Activated T-cell treated with anti-CD3 and anti-CD28 coated beads for 4 hours (primary cell): ENCODE data around the gene CHD6.

Experiments
- DNase-seq: peaks from one replicate; pipeline ENCODE4 v3.0.0-alpha.2; 2020

The CHD6 gene

GRCh38 chr20:41617902-41618806 lies at the start of gene CHD6:
Gene CHD6 (minus strand): TSS chr20:41618377. CDS start chr20:41551337, 67,040 bp downstream.
- DNase-seq, result peak; percentile 97

- no peak for DNase-seq
Observed at GRCh38 chr20:41664584-41664983, 46.4 kb upstream of the CHD6 start.

GRCh38 chr20:41657655-41658054 lies 39.5 kb upstream of the CHD6 start:
- DNase-seq, result no peak

GRCh38 chr20:41655962-41656618 lies 37.9 kb upstream of the CHD6 start:
- DNase-seq, result no peak

- no peak for DNase-seq
Observed at GRCh38 chr20:41654884-41655283, 36.7 kb upstream of the CHD6 start.

GRCh38 chr20:41654292-41654691 lies 36.1 kb upstream of the CHD6 start:
- DNase-seq, result no peak

- DNase-seq, result no peak
Observed at GRCh38 chr20:41650231-41650948, 32.2 kb upstream of the CHD6 start.

- DNase-seq, result no peak
Observed at GRCh38 chr20:41649489-41649888, 31.3 kb upstream of the CHD6 start.

GRCh38 chr20:41645372-41645771 lies 27.2 kb upstream of the CHD6 start:
- DNase-seq, result no peak

GRCh38 chr20:41643504-41643938 lies 25.3 kb upstream of the CHD6 start:
- no peak for DNase-seq

- DNase-seq, result no peak
Observed at GRCh38 chr20:41639630-41640029, 21.5 kb upstream of the CHD6 start.

GRCh38 chr20:41638456-41638855 lies 20.3 kb upstream of the CHD6 start:
- DNase-seq, result no peak

- DNase-seq, result no peak
Observed at GRCh38 chr20:41635158-41635557, 17.0 kb upstream of the CHD6 start.

- no peak for DNase-seq
Observed at GRCh38 chr20:41632896-41633295, 14.7 kb upstream of the CHD6 start.

- no peak for DNase-seq
Observed at GRCh38 chr20:41631826-41632225, 13.6 kb upstream of the CHD6 start.

GRCh38 chr20:41630846-41631245 lies 12.7 kb upstream of the CHD6 start:
- DNase-seq, result no peak

GRCh38 chr20:41627611-41628244 lies 9.6 kb upstream of the CHD6 start:
- no peak for DNase-seq

- no peak for DNase-seq
Observed at GRCh38 chr20:41627001-41627495, 8.9 kb upstream of the CHD6 start.

- DNase-seq, result no peak
Observed at GRCh38 chr20:41623625-41624375, 5.6 kb upstream of the CHD6 start.

GRCh38 chr20:41622584-41622983 lies 4.4 kb upstream of the CHD6 start:
- no peak for DNase-seq

- DNase-seq, result no peak
Observed at GRCh38 chr20:41621971-41622370, 3.8 kb upstream of the CHD6 start.

GRCh38 chr20:41621421-41621820 lies 3.2 kb upstream of the CHD6 start:
- no peak for DNase-seq
